OCI-LY1 (cell line): ENCODE results near the gene ST6GALNAC5.

Experiments used
- H2AFZ ChIP-seq: fragments of 200-600 bp; sonication (generic), shearing (Covaris generic); 2 replicates; pipeline ENCODE4 v1.6.0; 2014; ENCODE audit warnings: antibody characterized with exemption, mild to moderate bottlenecking, low read length
- H3F3A ChIP-seq: fragments of 200-600 bp; sonication (generic), shearing (Covaris generic); 2 replicates; pipeline ENCODE4 v1.6.0; 2014; ENCODE audit warnings: mild to moderate bottlenecking, antibody characterized with exemption, low read length, moderate library complexity; ENCODE audit not compliant: insufficient read depth
- H3K27ac ChIP-seq: fragments of 200-600 bp; sonication (generic); 2 replicates; pipeline ENCODE4 v1.5.1; 2014; ENCODE audit warnings: low read length, mixed run types, mild to moderate bottlenecking, low read depth; ENCODE audit not compliant: poor library complexity, severe bottlenecking
- H3K27me3 ChIP-seq: fragments of 200-600 bp; sonication (generic); 2 replicates; pipeline ENCODE4 v1.6.0; 2014; ENCODE audit warnings: antibody characterized with exemption, mild to moderate bottlenecking, low read length, moderate library complexity; ENCODE audit not compliant: insufficient read depth
- H3K36me3 ChIP-seq: fragments of 200-600 bp; sonication (generic); 2 replicates; pipeline ENCODE4 v1.6.1; 2014; ENCODE audit warnings: mild to moderate bottlenecking, antibody characterized with exemption, low read length, moderate library complexity, mixed read lengths; ENCODE audit not compliant: insufficient read depth
- H3K4me1 ChIP-seq: fragments of 200-600 bp; sonication (generic); 2 replicates; pipeline ENCODE4 v1.5.1; 2014; ENCODE audit warnings: mild to moderate bottlenecking, low read length, moderate library complexity; ENCODE audit not compliant: insufficient read depth, severe bottlenecking
- H3K4me2 ChIP-seq: fragments of 200-600 bp; sonication (generic), shearing (Covaris generic); 2 replicates; pipeline ENCODE4 v1.6.1; 2014; ENCODE audit warnings: low read length
- H3K4me3 ChIP-seq: fragments of 200-600 bp; sonication (generic); 2 replicates; pipeline ENCODE4 v1.5.1; 2014; ENCODE audit warnings: low read length, low read depth, mild to moderate bottlenecking, mixed read lengths; ENCODE audit not compliant: poor library complexity, severe bottlenecking
- H3K79me2 ChIP-seq: fragments of 200-600 bp; shearing (Covaris generic); 2 replicates; pipeline ENCODE4 v1.6.1; 2016; ENCODE audit warnings: mixed run types, low read length, mixed read lengths; ENCODE audit not compliant: insufficient read depth
- H3K9ac ChIP-seq: fragments of 200-600 bp; sonication (generic), shearing (Covaris generic); 2 replicates; pipeline ENCODE4 v1.6.1; 2014; ENCODE audit warnings: mild to moderate bottlenecking, low read length, mixed read lengths
- H3K9me2 ChIP-seq: fragments of 200-600 bp; sonication (generic), shearing (Covaris generic); 2 replicates; pipeline ENCODE4 v1.6.1; 2014; ENCODE audit warnings: low read depth, mild to moderate bottlenecking, low read length, mixed read lengths
- H3K9me3 ChIP-seq: fragments of 200-600 bp; shearing (Covaris generic); 2 replicates; pipeline ENCODE4 v1.6.1; 2014; ENCODE audit warnings: low read length, mixed read lengths
- H4K20me1 ChIP-seq: fragments of 200-600 bp; sonication (generic), shearing (Covaris generic); 2 replicates; pipeline ENCODE4 v1.6.0; 2016; ENCODE audit warnings: mild to moderate bottlenecking, low read length; ENCODE audit not compliant: insufficient read depth
- CTCF ChIP-seq: fragments of 200-600 bp; sonication (generic), shearing (Covaris generic); IDR thresholded peaks from 2 replicates; pipeline ENCODE4 v1.5.1; 2017; ENCODE audit warnings: mild to moderate bottlenecking, antibody characterized with exemption, low read length, moderate library complexity, mixed read lengths
- EZH2 ChIP-seq: fragments of 200-600 bp; sonication (generic), shearing (Covaris generic); IDR thresholded peaks from 2 replicates; pipeline ENCODE4 v1.8.0; 2017; ENCODE audit warnings: borderline replicate concordance, mixed run types, mild to moderate bottlenecking, antibody characterized with exemption, low read length, moderate library complexity, mixed read lengths

ST6GALNAC5 gene

GRCh38 chr1:76909311-76909710, 42.0 kb downstream of the ST6GALNAC5 start:
- Histone ChIP-seq H2AFZ (no peak overlapping the region), H3K9ac (no peak overlapping the region), H3K4me3 (no peak overlapping the region), H3K27me3 (no peaks in the 10 kb centered on the region), H3K27ac (no peak overlapping the region), H3K9me3 (no peaks in the 10 kb centered on the region), H3K4me1 (no peaks in the 10 kb centered on the region), H3K4me2 (no peak overlapping the region), H3K79me2 (no peaks in the 10 kb centered on the region), H3K36me3 (no peaks in the 10 kb centered on the region), H3K9me2 (no peaks in the 10 kb centered on the region), H4K20me1 (no peaks in the 10 kb centered on the region), H3F3A (no peaks in the 10 kb centered on the region)
- TF ChIP-seq CTCF (no peak), EZH2 (no peak)

GRCh38 chr1:76919085-76919484, 51.8 kb downstream of the ST6GALNAC5 start:
- Histone ChIP-seq H3K4me3 (no peak overlapping the region), H3K9ac (no peak overlapping the region), H3K79me2 (no peaks in the 10 kb centered on the region), H3F3A (no peaks in the 10 kb centered on the region), H3K27ac (no peak overlapping the region), H3K36me3 (no peaks in the 10 kb centered on the region), H3K4me1 (no peaks in the 10 kb centered on the region), H3K9me3 (no peaks in the 10 kb centered on the region), H3K4me2 (no peak overlapping the region), H3K27me3 (no peaks in the 10 kb centered on the region), H3K9me2 (no peaks in the 10 kb centered on the region), H4K20me1 (no peaks in the 10 kb centered on the region), H2AFZ (no peak overlapping the region)
- TF ChIP-seq CTCF (no peak), EZH2 (no peak)

- no peaks in the 10 kb centered on the region for H3F3A ChIP-seq
- no peaks in the 10 kb centered on the region for H3K9me2 ChIP-seq
- H3K27ac ChIP-seq: no peak overlapping the region
- H3K4me3 ChIP-seq: no peak overlapping the region
- H3K36me3 ChIP-seq: no peaks in the 10 kb centered on the region
- no peak overlapping the region for H2AFZ ChIP-seq
- no peak overlapping the region for H3K4me2 ChIP-seq
- TF ChIP-seq EZH2: no peak
- H3K9me3 ChIP-seq: no peaks in the 10 kb centered on the region
- no peaks in the 10 kb centered on the region for H4K20me1 ChIP-seq
- H3K9ac ChIP-seq: no peak overlapping the region
- H3K4me1 ChIP-seq: no peaks in the 10 kb centered on the region
- no peaks in the 10 kb centered on the region for H3K79me2 ChIP-seq
- H3K27me3 ChIP-seq: no peaks in the 10 kb centered on the region
These were observed 54.3 kb downstream of the ST6GALNAC5 start for GRCh38 chr1:76921590-76921989.

GRCh38 chr1:76925825-76926224, 58.5 kb downstream of the ST6GALNAC5 start:
- H3K9me2 ChIP-seq: no peaks in the 10 kb centered on the region
- H3K36me3 ChIP-seq: no peaks in the 10 kb centered on the region
- no peak overlapping the region for H3K4me2 ChIP-seq
- TF ChIP-seq EZH2: no peak
- no peak overlapping the region for H3K27ac ChIP-seq
- no peak overlapping the region for H3K4me3 ChIP-seq
- no peaks in the 10 kb centered on the region for H3K9me3 ChIP-seq
- no peaks in the 10 kb centered on the region for H3K4me1 ChIP-seq
- H2AFZ ChIP-seq: no peak overlapping the region
- no peak overlapping the region for H3K9ac ChIP-seq
- H4K20me1 ChIP-seq: no peaks in the 10 kb centered on the region
- H3K79me2 ChIP-seq: no peaks in the 10 kb centered on the region
- H3K27me3 ChIP-seq: no peaks in the 10 kb centered on the region
- H3F3A ChIP-seq: no peaks in the 10 kb centered on the region
